ENCODE results near the gene PRKN.
A peak's percentile ranks its signal among the peaks of the same experiment; 100 is the strongest.

Gene PRKN

DNA sequence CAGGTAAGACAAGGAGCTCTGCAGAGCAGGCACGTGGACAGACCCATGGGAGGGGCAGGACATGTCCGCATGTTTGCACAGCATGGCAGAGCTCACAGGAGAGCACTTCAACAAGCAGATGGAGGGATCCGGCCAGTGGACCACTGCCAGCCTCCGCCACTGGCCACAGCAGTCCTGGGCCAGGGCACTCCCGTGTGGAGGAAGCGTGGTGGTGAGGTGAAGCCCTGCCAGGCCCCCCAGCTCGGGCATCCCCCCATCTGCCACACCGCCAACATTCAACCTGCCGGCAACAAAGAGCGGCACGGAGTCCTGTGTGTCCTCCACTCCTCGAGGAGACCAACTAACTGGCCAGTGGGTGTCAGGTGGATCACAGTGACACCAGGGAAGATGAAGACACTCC lies 1349.5 kb downstream of the PRKN start:
- H3K9ac ChIP-seq (ENCODE audit: low read length in 5 of 5), result no peak overlapping the region
- no peaks in the 10 kb centered on the region for H3K9me3 ChIP-seq (ENCODE audit: control insufficient read depth in 5 of 5, low read length in 5 of 5)
- H3K27ac ChIP-seq (ENCODE audit: low read depth, low read length), result no peak overlapping the region
- no peak overlapping the region for H3K4me3 ChIP-seq (ENCODE audit: low read depth in 1 of 5, low read length in 5 of 5)
- no peaks in the 10 kb centered on the region for H3K27me3 ChIP-seq (ENCODE audit: control insufficient read depth in 5 of 5, insufficient read depth in 4 of 5, low read length in 5 of 5)
- no peaks in the 10 kb centered on the region for H3K36me3 ChIP-seq (ENCODE audit: control insufficient read depth in 5 of 5, insufficient read depth in 5 of 5, low read length in 5 of 5)
- H3K4me1 ChIP-seq (ENCODE audit: control insufficient read depth in 5 of 5, insufficient read depth in 5 of 5, low read length in 5 of 5), result peaks cover 0 to 22% (median 9%) of the 10 kb centered on the region in 5 donors

DNA sequence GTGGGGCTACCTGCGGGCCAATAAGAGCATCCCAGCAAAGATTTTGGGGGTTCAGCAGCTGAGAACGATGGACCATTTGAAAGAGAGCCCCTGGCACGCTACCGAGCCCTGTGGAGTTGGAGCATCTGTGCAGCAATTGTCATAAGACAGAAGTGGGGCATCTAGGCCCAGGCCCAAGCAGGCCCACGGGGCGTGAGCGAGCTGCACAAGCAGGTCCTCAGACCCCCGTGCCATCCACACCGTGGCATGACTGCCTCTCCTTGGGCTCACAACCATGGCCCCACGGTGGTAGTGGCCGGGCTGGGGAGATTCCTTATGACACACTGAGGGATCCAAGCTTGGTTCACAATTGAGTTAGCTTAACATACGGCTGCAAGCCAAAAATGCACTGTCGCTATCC lies 1350.5 kb downstream of the PRKN start:
- Histone ChIP-seq H3K9ac (ENCODE audit: low read length in 5 of 5) (no peak overlapping the region), H3K36me3 (ENCODE audit: control insufficient read depth in 5 of 5, insufficient read depth in 5 of 5, low read length in 5 of 5) (no peaks in the 10 kb centered on the region), H3K9me3 (ENCODE audit: control insufficient read depth in 5 of 5, low read length in 5 of 5) (no peaks in the 10 kb centered on the region), H3K27ac (ENCODE audit: low read depth, low read length) (no peak overlapping the region), H3K4me1 (ENCODE audit: control insufficient read depth in 5 of 5, insufficient read depth in 5 of 5, low read length in 5 of 5) (peaks cover 0 to 22% (median 9%) of the 10 kb centered on the region in 5 donors), H3K4me3 (ENCODE audit: low read depth in 1 of 5, low read length in 5 of 5) (no peak overlapping the region), H3K27me3 (ENCODE audit: control insufficient read depth in 5 of 5, insufficient read depth in 4 of 5, low read length in 5 of 5) (no peaks in the 10 kb centered on the region)

DNA sequence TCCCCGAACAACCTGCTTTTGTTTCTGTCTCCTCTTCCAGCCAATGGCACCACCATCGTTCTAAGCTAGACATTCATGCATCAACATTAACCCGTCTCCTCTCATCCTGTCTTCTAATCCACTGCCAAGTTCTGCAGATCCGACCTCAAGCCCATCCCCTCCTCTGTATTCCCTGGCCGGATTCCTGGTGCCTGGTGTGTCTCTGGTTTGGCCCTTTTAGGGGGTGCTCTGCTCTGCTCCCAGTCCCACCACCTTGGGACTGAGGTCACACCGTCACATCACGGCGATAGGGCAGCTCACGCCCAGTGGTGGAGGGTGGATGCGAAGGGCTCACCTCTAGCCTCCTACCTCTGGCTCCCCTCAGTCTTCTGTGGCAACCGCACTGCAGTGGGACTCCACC lies 1351.2 kb downstream of the PRKN start:
- Histone ChIP-seq H3K4me1 (ENCODE audit: control insufficient read depth in 5 of 5, insufficient read depth in 5 of 5, low read length in 5 of 5) (peaks cover 0 to 22% (median 9%) of the 10 kb centered on the region in 5 donors), H3K9me3 (ENCODE audit: control insufficient read depth in 5 of 5, low read length in 5 of 5) (no peaks in the 10 kb centered on the region), H3K27me3 (ENCODE audit: control insufficient read depth in 5 of 5, insufficient read depth in 4 of 5, low read length in 5 of 5) (no peaks in the 10 kb centered on the region), H3K9ac (ENCODE audit: low read length in 5 of 5) (no peak overlapping the region), H3K4me3 (ENCODE audit: low read depth in 1 of 5, low read length in 5 of 5) (no peak overlapping the region), H3K27ac (ENCODE audit: low read depth, low read length) (no peak overlapping the region), H3K36me3 (ENCODE audit: control insufficient read depth in 5 of 5, insufficient read depth in 5 of 5, low read length in 5 of 5) (no peaks in the 10 kb centered on the region)

DNA sequence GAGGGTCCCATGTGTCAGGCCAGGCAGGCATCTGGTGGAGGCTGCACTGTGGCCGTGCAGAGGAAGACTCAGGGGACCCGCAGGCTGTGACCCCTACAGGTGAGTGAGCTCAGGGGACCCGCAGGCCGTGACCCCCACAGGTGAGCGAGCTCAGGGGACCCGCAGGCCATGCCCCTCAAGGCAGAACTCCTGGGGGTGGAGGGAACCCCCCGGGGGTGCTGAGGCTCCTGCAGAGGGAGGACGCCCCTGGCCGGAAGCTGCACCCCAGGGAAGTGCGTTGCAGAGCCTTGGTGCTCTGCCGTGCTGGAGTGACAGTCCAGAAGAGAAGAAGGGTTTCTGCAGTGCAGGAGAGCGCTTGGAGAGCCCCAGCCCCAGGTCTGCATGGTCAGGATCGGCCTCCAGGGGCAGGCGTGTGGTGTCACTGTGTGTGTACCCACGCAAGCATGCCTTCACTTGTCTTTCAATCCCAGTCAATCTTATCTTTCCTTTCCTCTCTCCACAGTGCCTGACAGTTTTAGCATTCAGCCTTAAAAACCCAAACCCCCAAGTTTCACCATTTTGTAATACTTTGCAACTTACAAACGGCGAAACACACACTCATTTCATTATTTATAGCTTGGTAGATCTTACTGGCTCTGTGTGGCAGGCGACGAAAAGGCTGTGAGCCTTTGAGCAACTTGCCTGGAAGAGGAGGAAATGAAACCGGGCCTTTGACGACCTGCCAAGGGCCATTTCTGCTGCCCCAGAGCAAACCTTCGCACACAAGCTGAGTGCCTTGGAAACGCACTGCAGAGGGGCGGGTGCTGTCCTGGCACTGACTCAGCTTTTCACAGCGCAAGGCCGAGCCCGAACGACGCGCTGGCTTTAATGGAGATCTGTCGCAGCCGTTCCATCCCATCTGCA lies 1352.3 kb downstream of the PRKN start:
- Histone ChIP-seq H3K27ac (ENCODE audit: low read depth, low read length) (peak overlapping the region; percentile 16), H3K9me3 (ENCODE audit: control insufficient read depth in 5 of 5, low read length in 5 of 5) (no peaks in the 10 kb centered on the region), H3K36me3 (ENCODE audit: control insufficient read depth in 5 of 5, insufficient read depth in 5 of 5, low read length in 5 of 5) (no peaks in the 10 kb centered on the region), H3K27me3 (ENCODE audit: control insufficient read depth in 5 of 5, insufficient read depth in 4 of 5, low read length in 5 of 5) (no peaks in the 10 kb centered on the region), H3K4me3 (ENCODE audit: low read depth in 1 of 5, low read length in 5 of 5) (peak overlapping the region in 4 of 5 donors; percentile 11 to 36 (median 32)), H3K4me1 (ENCODE audit: control insufficient read depth in 5 of 5, insufficient read depth in 5 of 5, low read length in 5 of 5) (peaks cover 2 to 22% (median 9%) of the 10 kb centered on the region in 5 donors), H3K9ac (ENCODE audit: low read length in 5 of 5) (no peak overlapping the region)

DNA sequence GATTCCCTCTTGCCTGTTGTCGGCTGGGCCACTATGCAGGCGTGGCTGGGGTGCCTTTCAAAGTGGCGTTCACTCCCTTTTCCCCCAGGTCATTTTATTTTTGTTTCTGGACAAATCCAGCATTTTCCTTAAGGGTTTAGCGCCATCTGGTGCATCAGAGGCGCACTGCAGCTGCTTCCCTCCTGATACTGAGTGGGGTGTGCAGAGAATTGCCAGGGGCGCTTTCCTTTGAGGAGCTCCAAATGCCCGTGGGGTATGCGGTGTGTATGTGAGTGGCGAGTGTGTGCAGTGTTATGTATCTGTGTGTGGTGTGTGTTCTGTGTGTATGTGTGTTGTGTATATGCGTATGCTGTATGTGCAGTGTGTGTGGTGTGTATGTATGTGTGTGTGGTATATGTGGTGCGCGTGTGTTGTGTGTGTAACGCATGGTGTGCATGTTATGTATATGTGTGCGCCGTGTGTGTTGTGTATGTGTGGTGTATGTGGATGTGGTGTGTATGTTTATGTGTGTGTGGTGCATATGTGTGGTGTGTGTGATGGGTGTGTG lies 1353.6 kb downstream of the PRKN start:
- Histone ChIP-seq H3K27me3 (ENCODE audit: control insufficient read depth in 5 of 5, insufficient read depth in 4 of 5, low read length in 5 of 5) (no peaks in the 10 kb centered on the region), H3K4me3 (ENCODE audit: low read depth in 1 of 5, low read length in 5 of 5) (no peak overlapping the region), H3K9ac (ENCODE audit: low read length in 5 of 5) (peak overlapping the region in 1 of 5 donors; percentile 6), H3K4me1 (ENCODE audit: control insufficient read depth in 5 of 5, insufficient read depth in 5 of 5, low read length in 5 of 5) (peaks cover 2 to 22% (median 9%) of the 10 kb centered on the region in 5 donors), H3K36me3 (ENCODE audit: control insufficient read depth in 5 of 5, insufficient read depth in 5 of 5, low read length in 5 of 5) (no peaks in the 10 kb centered on the region), H3K9me3 (ENCODE audit: control insufficient read depth in 5 of 5, low read length in 5 of 5) (no peaks in the 10 kb centered on the region), H3K27ac (ENCODE audit: low read depth, low read length) (no peak overlapping the region)

DNA sequence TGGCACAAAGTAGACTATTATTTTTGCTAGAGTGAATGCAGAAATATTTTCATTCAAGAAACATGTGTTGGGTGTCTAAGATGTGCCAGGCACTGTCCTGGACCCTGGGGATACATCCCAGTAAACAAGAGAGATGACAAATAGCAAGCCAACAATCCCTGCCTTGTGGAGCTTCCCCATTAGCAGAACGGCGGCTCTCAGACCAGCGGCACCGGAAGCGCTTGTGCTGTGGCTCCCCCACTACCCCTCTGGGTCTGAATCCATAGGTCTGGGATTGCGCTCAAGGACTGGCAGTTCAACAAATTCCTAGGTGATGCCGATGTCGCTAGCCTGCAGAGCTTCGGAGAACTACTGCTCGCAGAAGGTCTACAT lies 1355.2 kb downstream of the PRKN start:
- H3K27ac ChIP-seq (ENCODE audit: low read depth, low read length), result no peak overlapping the region
- H3K36me3 ChIP-seq (ENCODE audit: control insufficient read depth in 5 of 5, insufficient read depth in 5 of 5, low read length in 5 of 5), result no peaks in the 10 kb centered on the region
- no peaks in the 10 kb centered on the region for H3K27me3 ChIP-seq (ENCODE audit: control insufficient read depth in 5 of 5, insufficient read depth in 4 of 5, low read length in 5 of 5)
- no peaks in the 10 kb centered on the region for H3K9me3 ChIP-seq (ENCODE audit: control insufficient read depth in 5 of 5, low read length in 5 of 5)
- no peak overlapping the region for H3K9ac ChIP-seq (ENCODE audit: low read length in 5 of 5)
- no peak overlapping the region for H3K4me3 ChIP-seq (ENCODE audit: low read depth in 1 of 5, low read length in 5 of 5)
- H3K4me1 ChIP-seq (ENCODE audit: control insufficient read depth in 5 of 5, insufficient read depth in 5 of 5, low read length in 5 of 5), result peaks cover 2 to 24% (median 10%) of the 10 kb centered on the region in 5 donors

DNA sequence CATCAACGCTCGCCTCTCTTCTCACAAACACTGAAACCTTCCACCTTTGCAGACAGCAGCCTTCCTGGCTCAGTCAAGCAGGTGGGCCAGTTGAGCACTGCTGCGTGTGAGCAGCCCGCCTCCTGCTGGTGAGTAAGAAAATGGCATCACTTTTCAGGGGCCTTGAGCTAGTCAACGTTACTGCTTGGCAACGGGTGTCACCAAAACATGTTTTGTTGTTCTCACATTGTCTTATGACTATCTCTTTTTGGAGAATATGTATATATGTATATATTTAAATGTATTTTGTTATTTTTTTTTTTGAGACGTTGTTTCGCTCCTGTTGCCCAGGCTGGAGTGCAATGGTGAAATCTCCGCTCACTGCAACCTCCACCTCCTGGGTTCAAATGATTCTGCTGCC lies 1356.7 kb downstream of the PRKN start:
- H3K9me3 ChIP-seq (ENCODE audit: control insufficient read depth in 5 of 5, low read length in 5 of 5), result no peaks in the 10 kb centered on the region
- no peak overlapping the region for H3K4me3 ChIP-seq (ENCODE audit: low read depth in 1 of 5, low read length in 5 of 5)
- no peaks in the 10 kb centered on the region for H3K27me3 ChIP-seq (ENCODE audit: control insufficient read depth in 5 of 5, insufficient read depth in 4 of 5, low read length in 5 of 5)
- peaks cover 2 to 22% (median 10%) of the 10 kb centered on the region in 5 donors for H3K4me1 ChIP-seq (ENCODE audit: control insufficient read depth in 5 of 5, insufficient read depth in 5 of 5, low read length in 5 of 5)
- no peaks in the 10 kb centered on the region for H3K36me3 ChIP-seq (ENCODE audit: control insufficient read depth in 5 of 5, insufficient read depth in 5 of 5, low read length in 5 of 5)
- no peak overlapping the region for H3K9ac ChIP-seq (ENCODE audit: low read length in 5 of 5)
- H3K27ac ChIP-seq (ENCODE audit: low read depth, low read length), result no peak overlapping the region

DNA sequence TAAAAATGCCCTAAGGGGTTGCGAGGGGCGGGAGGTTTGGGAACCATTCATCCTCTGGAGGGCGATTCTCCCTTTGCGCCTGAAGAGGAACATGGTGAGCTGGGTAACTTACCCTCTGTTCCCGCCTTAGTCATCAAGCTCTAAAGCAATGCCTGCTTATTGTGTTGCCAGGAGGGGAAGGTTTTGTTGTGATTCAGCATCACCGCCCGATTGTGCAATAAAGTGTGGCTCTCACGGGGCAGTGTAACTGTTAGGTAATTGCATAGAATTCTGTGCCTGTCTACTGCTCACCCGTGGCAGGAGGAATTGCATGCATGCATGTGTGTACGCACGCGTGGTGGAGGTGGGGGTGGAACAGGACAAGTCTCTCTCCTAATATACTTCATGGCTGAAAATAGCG lies 1358.2 kb downstream of the PRKN start:
- H3K9ac ChIP-seq (ENCODE audit: low read length in 5 of 5), result no peak overlapping the region
- no peaks in the 10 kb centered on the region for H3K9me3 ChIP-seq (ENCODE audit: control insufficient read depth in 5 of 5, low read length in 5 of 5)
- no peak overlapping the region for H3K4me3 ChIP-seq (ENCODE audit: low read depth in 1 of 5, low read length in 5 of 5)
- no peaks in the 10 kb centered on the region for H3K36me3 ChIP-seq (ENCODE audit: control insufficient read depth in 5 of 5, insufficient read depth in 5 of 5, low read length in 5 of 5)
- no peaks in the 10 kb centered on the region for H3K27me3 ChIP-seq (ENCODE audit: control insufficient read depth in 5 of 5, insufficient read depth in 4 of 5, low read length in 5 of 5)
- H3K4me1 ChIP-seq (ENCODE audit: control insufficient read depth in 5 of 5, insufficient read depth in 5 of 5, low read length in 5 of 5), result peaks cover 0 to 9% (median 8%) of the 10 kb centered on the region in 5 donors
- no peak overlapping the region for H3K27ac ChIP-seq (ENCODE audit: low read depth, low read length)

DNA sequence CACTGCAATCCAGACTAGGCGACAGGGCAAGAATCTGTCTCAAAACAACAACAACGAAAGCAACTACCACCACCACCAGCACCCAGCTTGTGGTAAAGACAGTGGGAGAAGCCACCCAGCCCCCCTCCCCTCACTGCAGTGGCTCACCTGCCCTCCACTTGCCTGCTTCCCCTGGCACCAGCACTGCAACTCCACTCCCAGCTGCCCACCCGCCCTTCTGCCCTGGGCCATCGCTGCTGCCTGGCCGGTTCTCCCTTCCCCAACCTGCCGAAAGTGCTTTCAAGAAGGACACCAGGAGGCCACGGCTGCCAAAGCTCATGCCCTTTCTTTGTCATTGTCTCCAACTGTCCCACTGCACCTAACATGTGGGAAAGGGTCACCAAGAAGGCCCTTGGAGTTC lies 1359.1 kb downstream of the PRKN start:
- H3K9me3 ChIP-seq (ENCODE audit: control insufficient read depth in 5 of 5, low read length in 5 of 5), result peaks cover 0 to 2% (median 0%) of the 10 kb centered on the region in 5 donors
- H3K27ac ChIP-seq (ENCODE audit: low read depth, low read length), result no peak overlapping the region
- H3K9ac ChIP-seq (ENCODE audit: low read length in 5 of 5), result no peak overlapping the region
- no peak overlapping the region for H3K4me3 ChIP-seq (ENCODE audit: low read depth in 1 of 5, low read length in 5 of 5)
- no peaks in the 10 kb centered on the region for H3K36me3 ChIP-seq (ENCODE audit: control insufficient read depth in 5 of 5, insufficient read depth in 5 of 5, low read length in 5 of 5)
- H3K4me1 ChIP-seq (ENCODE audit: control insufficient read depth in 5 of 5, insufficient read depth in 5 of 5, low read length in 5 of 5), result peaks cover 0 to 5% (median 3%) of the 10 kb centered on the region in 5 donors
- no peaks in the 10 kb centered on the region for H3K27me3 ChIP-seq (ENCODE audit: control insufficient read depth in 5 of 5, insufficient read depth in 4 of 5, low read length in 5 of 5)

DNA sequence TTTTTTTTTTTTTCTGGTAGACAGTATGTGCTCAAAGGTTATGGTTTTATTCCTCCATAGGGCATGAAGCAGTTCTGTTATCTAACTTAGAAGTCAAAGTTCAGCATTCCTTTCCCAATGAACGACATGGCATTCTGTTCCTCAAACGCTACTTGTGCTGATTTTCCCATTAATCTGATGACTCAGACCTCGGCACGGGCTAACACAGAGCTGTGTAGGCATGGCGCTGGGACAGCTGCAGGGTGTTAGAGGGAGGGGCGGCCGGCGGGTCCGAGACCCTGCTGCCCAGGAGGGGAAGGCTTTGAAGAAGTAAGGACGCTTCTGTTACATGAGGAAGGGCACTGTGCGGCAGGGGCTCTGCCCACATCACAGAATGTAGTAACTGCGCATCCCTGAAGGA lies 1360.1 kb downstream of the PRKN start:
- Histone ChIP-seq H3K27ac (ENCODE audit: low read depth, low read length) (no peak overlapping the region), H3K9me3 (ENCODE audit: control insufficient read depth in 5 of 5, low read length in 5 of 5) (peaks cover 0 to 10% (median 4%) of the 10 kb centered on the region in 5 donors), H3K27me3 (ENCODE audit: control insufficient read depth in 5 of 5, insufficient read depth in 4 of 5, low read length in 5 of 5) (no peaks in the 10 kb centered on the region), H3K9ac (ENCODE audit: low read length in 5 of 5) (no peak overlapping the region), H3K36me3 (ENCODE audit: control insufficient read depth in 5 of 5, insufficient read depth in 5 of 5, low read length in 5 of 5) (no peaks in the 10 kb centered on the region), H3K4me3 (ENCODE audit: low read depth in 1 of 5, low read length in 5 of 5) (no peak overlapping the region), H3K4me1 (ENCODE audit: control insufficient read depth in 5 of 5, insufficient read depth in 5 of 5, low read length in 5 of 5) (peaks cover 0 to 5% (median 3%) of the 10 kb centered on the region in 5 donors)
